HG03097 (cell line): ENCODE data around the gene KCNC1.

Experiments
- ATAC-seq: cut with Tn5 transposase; IDR thresholded peaks from one replicate; pipeline ENCODE4 v1.9.1; 2021; ENCODE audit not compliant: unreplicated experiment, low FRiP score

KCNC1 gene

DNA sequence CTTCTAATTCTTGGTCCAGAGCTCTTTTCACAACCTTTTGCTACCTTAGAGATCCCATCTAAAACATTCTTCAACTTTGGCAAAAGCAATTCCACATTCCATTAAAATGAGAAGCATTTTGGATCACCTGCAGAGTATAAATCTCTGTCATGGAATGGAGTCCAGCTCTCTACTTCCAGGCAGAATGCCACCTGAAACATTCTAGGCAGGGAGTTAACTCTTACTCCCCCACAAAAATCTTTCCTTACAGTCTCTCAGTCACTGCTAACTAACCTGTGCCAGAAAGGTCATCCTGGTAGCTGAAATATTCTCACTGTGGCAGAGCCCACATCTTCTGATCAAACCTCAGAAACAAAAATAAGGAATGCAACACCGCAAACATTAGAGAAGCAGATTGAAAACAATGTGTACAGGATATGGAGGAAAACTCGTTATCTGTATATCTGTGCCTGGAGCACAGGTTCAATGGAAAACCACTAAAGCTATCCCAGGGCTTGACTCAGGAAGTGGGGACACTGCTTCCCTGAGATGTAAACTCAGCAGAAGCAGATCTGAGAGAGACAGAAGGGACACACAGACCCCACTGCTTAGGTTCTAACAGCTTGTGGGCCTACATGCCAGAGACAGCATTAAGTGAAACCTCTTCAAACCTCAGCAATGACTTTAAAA is 78.9 kb downstream of the KCNC1 start:
- no peak for ATAC-seq

DNA sequence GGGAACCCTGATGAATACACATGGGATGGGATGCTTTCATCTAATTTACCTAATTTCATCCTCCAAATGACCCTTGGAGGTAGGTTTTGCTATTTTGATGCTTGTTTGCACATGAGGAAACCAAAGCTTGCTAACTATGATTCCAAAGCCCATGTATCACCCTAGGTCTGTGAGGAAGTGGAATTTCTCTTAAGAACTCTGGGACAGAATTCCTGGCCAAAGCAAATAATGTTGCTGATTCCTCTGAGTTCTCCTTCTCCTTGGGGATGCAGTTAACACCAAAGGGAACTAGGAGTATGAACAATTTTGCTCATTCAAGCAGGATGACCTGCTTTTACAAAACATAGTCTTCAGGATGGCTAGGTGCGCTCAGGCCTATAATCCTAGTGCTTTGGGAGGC is 80.0 kb downstream of the KCNC1 start:
- no peak for ATAC-seq

DNA sequence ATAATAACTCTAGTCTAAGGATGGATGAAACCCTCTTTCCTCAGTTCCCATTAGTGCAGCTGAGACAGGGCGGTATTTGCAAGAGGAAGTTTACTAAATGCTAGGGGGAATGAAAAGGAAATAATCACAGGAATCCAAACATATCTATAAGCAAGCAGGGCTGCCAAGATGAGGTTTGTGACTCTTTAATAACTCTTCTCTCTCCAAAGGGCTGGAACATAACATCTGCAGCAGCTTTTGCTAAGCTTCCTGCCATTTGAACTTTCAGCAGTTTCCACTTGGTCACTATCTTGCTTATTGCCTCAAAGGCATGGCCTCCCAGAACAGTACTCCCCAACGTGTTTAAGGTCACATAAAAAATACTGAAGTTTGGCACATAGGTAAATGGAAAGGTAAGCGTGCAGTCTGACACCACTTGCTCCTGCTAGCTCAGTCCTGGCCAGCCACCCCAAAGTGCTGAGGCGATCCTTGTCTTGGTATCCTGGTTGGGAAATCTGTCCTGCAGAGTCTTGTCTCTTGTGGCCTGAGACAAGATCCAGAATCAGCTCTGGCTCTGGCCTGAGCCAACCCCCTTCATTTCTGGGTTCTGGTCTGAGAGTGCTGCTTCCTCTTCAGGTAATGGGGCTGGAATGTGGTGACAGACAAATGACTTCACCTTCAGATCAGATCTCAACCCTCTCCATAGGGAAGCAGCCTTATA is 81.8 kb downstream of the KCNC1 start:
- ATAC-seq, result no peak

DNA sequence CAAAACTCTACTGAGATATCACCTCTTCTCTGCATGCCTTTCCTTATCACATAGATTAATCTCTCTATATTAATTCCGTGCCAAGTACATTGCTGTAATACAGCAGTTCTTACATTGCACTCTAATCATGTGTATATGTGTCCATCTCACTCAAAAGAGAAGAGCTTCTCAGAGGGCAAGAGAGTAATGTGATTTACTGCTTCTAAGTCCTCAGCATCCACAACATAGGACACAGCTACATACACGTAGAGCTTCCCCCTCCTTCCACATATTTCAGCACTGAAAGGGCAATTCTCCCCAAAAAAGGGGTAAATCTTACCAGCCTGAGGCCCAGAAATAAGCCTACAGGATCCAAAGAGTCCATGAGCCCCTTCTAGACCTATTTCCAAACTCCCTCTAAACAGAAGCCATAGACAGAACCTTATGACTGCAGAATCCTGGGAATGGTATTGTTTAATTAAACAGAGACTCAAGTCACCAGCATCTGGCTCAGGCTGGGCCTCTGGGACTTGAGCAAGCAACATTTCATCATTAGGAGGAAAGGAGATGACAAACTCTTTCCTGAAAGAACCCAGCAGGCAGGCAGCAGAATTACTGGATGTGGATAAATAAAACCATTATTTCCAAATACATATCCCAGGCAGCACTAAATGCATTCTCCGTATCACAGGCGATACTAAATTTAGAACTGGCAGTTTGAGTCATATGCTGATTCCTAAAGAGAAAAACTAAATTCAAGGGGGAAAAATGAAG is 87.2 kb downstream of the KCNC1 start:
- ATAC-seq, result no peak

DNA sequence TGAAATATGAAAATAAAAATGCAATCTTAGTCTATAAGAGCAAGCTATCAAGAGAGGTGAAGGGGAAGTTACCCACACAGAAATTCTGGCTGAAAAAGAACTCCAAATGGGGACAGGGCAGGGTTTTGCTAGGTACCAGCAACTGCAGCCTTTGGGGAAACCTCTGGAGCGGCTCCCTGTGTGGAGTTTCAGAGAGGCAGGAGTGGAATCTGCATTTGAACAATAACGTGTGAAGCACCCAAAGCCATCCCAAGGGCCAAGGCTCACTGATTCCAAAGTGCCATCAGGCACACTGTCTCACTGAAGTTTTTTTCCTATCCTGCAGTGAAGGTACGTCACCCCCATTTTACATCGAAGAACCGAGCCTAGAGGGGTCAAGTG is 87.8 kb downstream of the KCNC1 start:
- ATAC-seq, result no peak

DNA sequence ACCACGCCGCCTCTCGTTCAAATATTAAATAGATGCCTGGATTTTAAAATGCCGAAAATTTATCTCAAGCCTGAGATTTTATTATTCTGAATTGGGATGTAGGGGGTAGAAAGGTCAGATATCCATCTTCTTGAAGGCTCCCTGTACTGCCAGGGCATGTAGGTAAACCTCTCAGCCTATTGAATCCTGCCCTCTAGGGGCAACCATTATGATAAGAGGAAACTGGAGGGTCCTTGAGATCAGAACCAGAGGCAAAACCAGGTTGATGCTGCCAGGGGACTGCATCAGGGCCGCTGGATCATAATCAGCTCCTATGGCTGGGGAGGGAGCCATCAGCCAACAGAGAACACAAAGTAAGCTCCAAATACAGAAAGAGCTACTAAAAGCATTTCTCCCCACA is 92.4 kb downstream of the KCNC1 start:
- no peak for ATAC-seq

DNA sequence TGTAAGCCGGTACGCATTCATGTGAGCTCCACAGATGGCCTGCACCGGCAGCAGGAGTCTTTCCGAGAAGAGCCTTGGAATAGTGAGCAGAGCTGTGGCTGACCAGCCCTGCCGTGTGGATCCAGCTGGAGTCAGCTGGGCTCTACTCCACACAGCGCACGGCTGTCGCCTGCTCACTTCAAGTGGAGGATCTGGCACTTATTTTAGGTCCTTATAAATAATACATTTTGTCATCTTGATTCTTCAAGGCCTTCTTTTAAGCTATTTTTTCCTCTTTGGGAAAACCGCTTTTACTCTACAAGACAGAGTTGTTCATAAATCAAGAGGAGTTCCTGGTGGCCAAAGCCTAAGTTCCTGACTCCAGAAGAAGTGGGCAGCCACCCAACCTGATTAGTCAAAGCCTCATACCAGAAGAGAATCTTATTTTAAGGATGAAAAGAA is 93.8 kb downstream of the KCNC1 start:
- no peak for ATAC-seq

DNA sequence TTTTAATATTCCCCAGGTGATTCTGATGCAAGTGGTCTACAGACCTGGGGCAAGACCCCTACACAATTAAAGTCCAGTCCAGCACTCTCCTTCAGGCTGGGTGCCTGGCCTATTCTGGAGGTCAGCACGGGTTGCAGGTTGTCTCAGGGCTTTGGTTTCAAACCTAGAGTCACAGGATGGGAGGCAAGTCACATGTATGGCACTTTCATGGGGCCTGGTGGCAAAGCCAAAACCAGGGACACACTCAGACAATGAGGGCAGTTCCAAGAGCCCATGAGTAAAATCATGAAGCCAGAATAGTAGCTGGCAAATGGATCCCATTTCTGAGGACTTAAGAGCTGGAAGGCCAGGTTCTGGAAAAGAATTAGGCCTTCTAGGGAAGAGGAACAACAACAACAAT is 96.6 kb downstream of the KCNC1 start:
- ATAC-seq, result no peak

DNA sequence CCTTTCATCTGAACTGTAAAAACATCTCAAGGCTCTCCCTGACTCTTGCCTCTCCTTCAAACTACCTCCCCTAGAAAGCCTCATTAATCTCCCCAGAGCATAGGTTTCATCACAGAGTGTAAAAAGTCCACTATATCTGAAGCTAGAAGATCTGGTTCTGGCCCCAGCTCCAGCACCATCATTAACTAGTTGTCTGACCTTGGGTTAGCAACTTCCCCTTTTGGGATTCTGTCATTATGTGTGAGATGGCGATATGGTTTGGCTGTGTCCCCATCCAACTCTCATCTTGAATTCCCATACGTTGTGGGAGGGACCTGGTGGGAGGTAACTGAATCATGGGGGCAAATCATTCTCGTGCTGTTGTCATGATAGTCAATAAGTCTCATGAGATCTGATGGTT is 97.3 kb downstream of the KCNC1 start:
- ATAC-seq, result no peak
